ENCODE data around the gene TBC1D10A.

Gene TBC1D10A

GRCh38 chr22:30297991-30298701 is 28.6 kb downstream of the TBC1D10A start:
- no peak for DNase-seq (ENCODE audit: low read depth)

- DNase-seq (ENCODE audit: low read depth), result no peak
Observed at GRCh38 chr22:30297276-30297990, 29.3 kb downstream of the TBC1D10A start.

- no peak for DNase-seq (ENCODE audit: low read depth)
Observed at GRCh38 chr22:30296833-30297232, 29.9 kb downstream of the TBC1D10A start.

GRCh38 chr22:30296324-30296723 is 30.4 kb downstream of the TBC1D10A start:
- no peak for DNase-seq (ENCODE audit: low read depth)

- no peak for DNase-seq (ENCODE audit: low read depth)
Observed at GRCh38 chr22:30295576-30295975, 31.2 kb downstream of the TBC1D10A start.

GRCh38 chr22:30294830-30295229 is 31.9 kb downstream of the TBC1D10A start:
- DNase-seq (ENCODE audit: low read depth), result no peak

GRCh38 chr22:30294066-30294465 is 32.7 kb downstream of the TBC1D10A start:
- no peak for DNase-seq (ENCODE audit: low read depth)

- no peak for DNase-seq (ENCODE audit: low read depth)
Observed at GRCh38 chr22:30293026-30293425, 33.7 kb downstream of the TBC1D10A start.

- no peak for DNase-seq (ENCODE audit: low read depth)
Observed at GRCh38 chr22:30292069-30292970, 34.4 kb downstream of the TBC1D10A start.

GRCh38 chr22:30291058-30291892 is 35.5 kb downstream of the TBC1D10A start:
- DNase-seq (ENCODE audit: low read depth), result peak; percentile 62

- DNase-seq (ENCODE audit: low read depth), result peak; percentile 63
Observed at GRCh38 chr22:30290342-30291057, 36.2 kb downstream of the TBC1D10A start.

- DNase-seq (ENCODE audit: low read depth), result no peak
Observed at GRCh38 chr22:30289980-30290313, 36.8 kb downstream of the TBC1D10A start.

- DNase-seq (ENCODE audit: low read depth), result peak; percentile 98
Observed at GRCh38 chr22:30289141-30289979, 37.4 kb downstream of the TBC1D10A start, which contains the start of gene CASTOR1. TSS of gene CASTOR1 (minus strand) at chr22:30289505. CDS start at chr22:30289497, 8 bp downstream.

- DNase-seq (ENCODE audit: low read depth), result no peak
Observed at GRCh38 chr22:30288419-30289140, 38.2 kb downstream of the TBC1D10A start.

GRCh38 chr22:30287648-30288418 is 38.9 kb downstream of the TBC1D10A start:
- DNase-seq (ENCODE audit: low read depth), result peak; percentile 95

- DNase-seq (ENCODE audit: low read depth), result no peak
Observed at GRCh38 chr22:30286813-30287647, 39.7 kb downstream of the TBC1D10A start.

- no peak for DNase-seq (ENCODE audit: low read depth)
Observed at GRCh38 chr22:30286331-30286730, 40.4 kb downstream of the TBC1D10A start.

- no peak for DNase-seq (ENCODE audit: low read depth)
Observed at GRCh38 chr22:30285846-30286200, 40.9 kb downstream of the TBC1D10A start.

All from fibroblast of gingiva (primary cell).